ENCODE data around the gene SLC35B2. TPM values are rescaled to one million over a fixed set of nuclear protein-coding genes. Genes with fewer than 3 reads are reported as not detected.

The SLC35B2 gene
- total RNA-seq, 1 donor from 2014 or later = 33.9 TPM

DNA sequence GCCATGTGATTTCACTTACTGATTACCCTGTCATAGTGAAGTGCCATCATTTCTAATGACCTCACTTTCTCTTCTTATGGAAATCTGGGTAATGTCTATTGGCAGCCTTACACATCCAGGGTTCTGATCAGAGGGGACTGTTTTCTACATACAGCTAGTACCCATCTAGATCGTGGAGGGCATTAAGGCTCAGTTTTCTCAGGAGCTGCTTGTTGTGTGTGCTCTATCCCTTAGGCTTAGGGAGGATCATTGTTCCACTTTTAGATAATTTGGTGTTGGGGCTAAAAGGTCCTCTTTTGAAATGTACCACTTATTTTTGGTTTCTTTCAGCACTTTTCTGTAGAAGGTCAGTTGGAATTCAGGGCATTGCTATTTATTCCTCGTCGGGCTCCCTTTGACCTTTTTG is 6.6 kb downstream of the SLC35B2 start:
- no peak overlapping the region for H3K9ac ChIP-seq
- H3K9me3 ChIP-seq (ENCODE audit: low read depth) = no peaks in the 10 kb centered on the region
- H3F3A ChIP-seq (ENCODE audit: low read depth) = peaks cover 84% of the 10 kb centered on the region
- H3K27me3 ChIP-seq = no peaks in the 10 kb centered on the region
- no peak overlapping the region for H3K27ac Mint-ChIP-seq
- H3K27ac ChIP-seq = peak overlapping the region; percentile 28
- H3K4me1 ChIP-seq = peaks cover 21% of the 10 kb centered on the region
- peaks cover 39% of the 10 kb centered on the region for H3K4me1 Mint-ChIP-seq
- no peak overlapping the region for H3K4me3 Mint-ChIP-seq
- H3K36me3 ChIP-seq = peaks cover 35% of the 10 kb centered on the region
- H3K4me2 ChIP-seq = no peak overlapping the region
- peaks cover 29% of the 10 kb centered on the region for H3K27me3 Mint-ChIP-seq (ENCODE audit: insufficient read depth, low read depth)
- peaks cover 55% of the 10 kb centered on the region for H3K36me3 Mint-ChIP-seq
- peaks cover 86% of the 10 kb centered on the region for H3K79me2 ChIP-seq (ENCODE audit: low read depth)
- no peak for TF ChIP-seq EZH2 (IDR thresholded peaks at IDR 0.05)
- no peak for TF ChIP-seq CTCF (IDR thresholded peaks at IDR 0.05)
- TF ChIP-seq EZH2phosphoT487 (IDR thresholded peaks at IDR 0.05) = no peak
- H3K9me3 Mint-ChIP-seq = no peaks in the 10 kb centered on the region
- H3K4me3 ChIP-seq = no peak overlapping the region
- peaks cover 88% of the 10 kb centered on the region for H4K20me1 ChIP-seq (ENCODE audit: low read depth)
- DNase-seq (ENCODE audit: low spot score) = no peak
- no peak overlapping the region for H2AFZ ChIP-seq (replicated peaks)

DNA sequence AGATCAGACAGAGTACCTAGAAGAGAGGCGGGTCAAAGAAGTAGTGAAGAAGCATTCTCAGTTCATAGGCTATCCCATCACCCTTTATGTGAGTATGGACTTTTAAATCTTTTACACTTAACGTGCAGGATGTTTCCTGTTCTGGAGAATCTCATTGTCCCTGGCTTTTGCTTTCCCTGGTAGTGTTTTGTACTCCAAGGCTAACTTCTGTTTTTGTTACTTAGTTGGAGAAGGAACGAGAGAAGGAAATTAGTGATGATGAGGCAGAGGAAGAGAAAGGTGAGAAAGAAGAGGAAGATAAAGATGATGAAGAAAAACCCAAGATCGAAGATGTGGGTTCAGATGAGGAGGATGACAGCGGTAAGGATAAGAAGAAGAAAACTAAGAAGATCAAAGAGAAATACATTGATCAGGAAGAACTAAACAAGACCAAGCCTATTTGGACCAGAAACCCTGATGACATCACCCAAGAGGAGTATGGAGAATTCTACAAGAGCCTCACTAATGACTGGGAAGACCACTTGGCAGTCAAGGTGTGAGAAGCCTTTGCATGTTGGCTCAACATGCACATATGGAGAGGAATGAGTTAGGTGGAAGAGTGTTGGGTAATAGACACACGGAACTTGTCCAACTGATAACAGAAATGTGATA is 7.1 kb downstream of the SLC35B2 start:
- no peak overlapping the region for H2AFZ ChIP-seq (replicated peaks)
- H3K27ac ChIP-seq = no peak overlapping the region
- no peak for DNase-seq (ENCODE audit: low spot score)
- Mint-ChIP-seq H3K27me3 (ENCODE audit: insufficient read depth, low read depth) (peaks cover 29% of the 10 kb centered on the region), H3K9me3 (no peaks in the 10 kb centered on the region), H3K4me1 (peaks cover 39% of the 10 kb centered on the region), H3K4me3 (no peak overlapping the region), H3K27ac (no peak overlapping the region), H3K36me3 (peaks cover 54% of the 10 kb centered on the region)
- H3K4me2 ChIP-seq = no peak overlapping the region
- no peak overlapping the region for H3K4me3 ChIP-seq
- no peak for TF ChIP-seq CTCF (IDR thresholded peaks at IDR 0.05)
- no peak for TF ChIP-seq EZH2phosphoT487 (IDR thresholded peaks at IDR 0.05)
- no peak for TF ChIP-seq EZH2 (IDR thresholded peaks at IDR 0.05)
- peaks cover 84% of the 10 kb centered on the region for H3F3A ChIP-seq (ENCODE audit: low read depth)
- no peak overlapping the region for H3K9ac ChIP-seq
- H3K4me1 ChIP-seq = peaks cover 26% of the 10 kb centered on the region
- no peaks in the 10 kb centered on the region for H3K27me3 ChIP-seq
- peaks cover 35% of the 10 kb centered on the region for H3K36me3 ChIP-seq
- H4K20me1 ChIP-seq (ENCODE audit: low read depth) = peaks cover 82% of the 10 kb centered on the region
- H3K9me3 ChIP-seq (ENCODE audit: low read depth) = no peaks in the 10 kb centered on the region
- peaks cover 81% of the 10 kb centered on the region for H3K79me2 ChIP-seq (ENCODE audit: low read depth)

- Histone ChIP-seq H3K9me3 (ENCODE audit: low read depth) (no peaks in the 10 kb centered on the region), H3K27ac (peak overlapping the region; percentile 35), H3K27me3 (no peaks in the 10 kb centered on the region), H3F3A (ENCODE audit: low read depth) (peaks cover 80% of the 10 kb centered on the region), H4K20me1 (ENCODE audit: low read depth) (peaks cover 73% of the 10 kb centered on the region), H3K4me2 (peak overlapping the region; percentile 81), H2AFZ (replicated peaks) (no peak overlapping the region), H3K9ac (no peak overlapping the region), H3K4me1 (peaks cover 31% of the 10 kb centered on the region), H3K79me2 (ENCODE audit: low read depth) (peaks cover 75% of the 10 kb centered on the region), H3K4me3 (peak overlapping the region; percentile 95), H3K36me3 (peaks cover 35% of the 10 kb centered on the region)
- no peak for DNase-seq (ENCODE audit: low spot score)
- peak overlapping the region; percentile 11 for H3K27ac Mint-ChIP-seq
- H3K36me3 Mint-ChIP-seq = peaks cover 49% of the 10 kb centered on the region
- peak overlapping the region; percentile 99 for H3K4me3 Mint-ChIP-seq
- peaks cover 25% of the 10 kb centered on the region for H3K27me3 Mint-ChIP-seq (ENCODE audit: insufficient read depth, low read depth)
- TF ChIP-seq CTCF (IDR thresholded peaks at IDR 0.05) (no peak), EZH2phosphoT487 (IDR thresholded peaks at IDR 0.05) (no peak), EZH2 (IDR thresholded peaks at IDR 0.05) (no peak)
- H3K4me1 Mint-ChIP-seq = peaks cover 36% of the 10 kb centered on the region
- H3K9me3 Mint-ChIP-seq = no peaks in the 10 kb centered on the region
These were observed 8.1 kb downstream of the SLC35B2 start for GRCh38 chr6:44249082-44249748.

Data from neural progenitor cell (in vitro differentiated cells).